ENCODE data around the gene COL4A4.

GRCh38 chr2:227141301-227141700 is 22.7 kb downstream of the COL4A4 start:
- TF ChIP-seq CTCF (IDR thresholded peaks at IDR 0.05) (no peak), EZH2 (IDR thresholded peaks at IDR 0.05; ENCODE audit: borderline replicate concordance, insufficient read depth, low read depth, low read length, poor library complexity, severe bottlenecking) (no peak)

Data from B cell (primary cell).